ENCODE measurements around the gene CD27. TPM values are rescaled to one million over a fixed set of nuclear protein-coding genes. Genes with fewer than 3 reads are reported as not detected.
A peak's percentile ranks its signal among the peaks of the same experiment; 100 is the strongest.
"Not testable (repeated sequence)": the region's sequence is repeated elsewhere in the genome, so short reads cannot be mapped to it uniquely, and the experiment has no call there.

The CD27 gene
- total RNA-seq, 4 donors from 2014 or later: 0.16 to 0.89 TPM; not detected in 2

DNA sequence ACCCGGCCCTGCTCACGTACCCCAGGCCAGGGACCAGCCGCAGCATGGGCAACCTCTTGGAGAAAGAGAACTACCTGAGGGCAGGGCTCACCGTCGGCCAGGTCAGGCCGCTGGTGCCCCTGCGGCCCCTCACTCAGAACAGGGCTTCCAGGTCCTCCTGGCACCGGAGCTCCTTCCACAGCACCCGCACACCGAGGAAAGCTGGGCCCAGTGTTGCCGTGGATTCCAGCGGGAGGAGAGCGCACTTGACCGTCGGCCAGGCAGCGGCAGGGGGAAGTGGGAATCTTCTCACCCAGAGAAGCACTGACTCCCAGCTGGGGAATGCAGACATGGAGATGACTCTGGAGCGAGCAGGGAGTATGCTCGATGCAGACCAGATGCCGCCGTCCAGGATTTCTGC lies 33.7 kb downstream of the CD27 start:
- intact Hi-C loops (cut with DNase I; ENCODE audit: low total_unique reads): no loop called here
- 87 to 89% methylated on average over 18 to 20 of the region's 20 CpGs for WGBS, 2 donors
- TF ChIP-seq, protein P1, sequence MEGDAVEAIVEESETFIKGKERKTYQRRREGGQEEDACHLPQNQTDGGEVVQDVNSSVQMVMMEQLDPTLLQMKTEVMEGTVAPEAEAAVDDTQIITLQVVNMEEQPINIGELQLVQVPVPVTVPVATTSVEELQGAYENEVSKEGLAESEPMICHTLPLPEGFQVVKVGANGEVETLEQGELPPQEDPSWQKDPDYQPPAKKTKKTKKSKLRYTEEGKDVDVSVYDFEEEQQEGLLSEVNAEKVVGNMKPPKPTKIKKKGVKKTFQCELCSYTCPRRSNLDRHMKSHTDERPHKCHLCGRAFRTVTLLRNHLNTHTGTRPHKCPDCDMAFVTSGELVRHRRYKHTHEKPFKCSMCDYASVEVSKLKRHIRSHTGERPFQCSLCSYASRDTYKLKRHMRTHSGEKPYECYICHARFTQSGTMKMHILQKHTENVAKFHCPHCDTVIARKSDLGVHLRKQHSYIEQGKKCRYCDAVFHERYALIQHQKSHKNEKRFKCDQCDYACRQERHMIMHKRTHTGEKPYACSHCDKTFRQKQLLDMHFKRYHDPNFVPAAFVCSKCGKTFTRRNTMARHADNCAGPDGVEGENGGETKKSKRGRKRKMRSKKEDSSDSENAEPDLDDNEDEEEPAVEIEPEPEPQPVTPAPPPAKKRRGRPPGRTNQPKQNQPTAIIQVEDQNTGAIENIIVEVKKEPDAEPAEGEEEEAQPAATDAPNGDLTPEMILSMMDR (IDR thresholded peaks at IDR 0.05): no peak
- H3K4me3 ChIP-seq (ENCODE audit: low read depth, poor library complexity, severe bottlenecking): no peak overlapping the region
- peak in 1 of 2 donors; percentile 84 for DNase-seq (ENCODE audit: low spot score in 2 of 2)

DNA sequence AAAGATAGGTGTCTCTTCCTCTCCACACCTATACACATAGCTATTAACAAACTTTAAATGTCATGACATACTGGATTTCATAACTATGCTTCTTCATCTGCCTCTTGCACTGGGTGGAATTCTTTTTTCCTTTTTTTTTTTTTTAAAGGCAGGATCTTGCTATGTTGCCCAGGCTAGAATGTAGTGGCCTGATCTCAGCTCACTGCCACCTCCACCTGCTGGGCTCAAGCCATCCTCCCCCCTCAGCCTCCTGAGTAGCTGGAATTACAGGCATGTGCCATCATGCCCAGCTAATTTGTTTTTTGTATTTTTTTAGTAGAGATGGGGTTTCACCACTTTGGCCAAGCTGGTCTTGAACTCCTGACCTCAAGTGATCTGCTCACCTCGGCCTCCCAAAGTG lies 43.5 kb downstream of the CD27 start:
- H3K4me3 ChIP-seq (ENCODE audit: low read depth, poor library complexity, severe bottlenecking): no peak overlapping the region
- 66 to 77% methylated on average over 1 of the region's 1 CpG for WGBS, 2 donors
- DNase-seq (ENCODE audit: low spot score in 2 of 2): peak in 1 of 2 donors; percentile 57
- intact Hi-C loops (cut with DNase I; ENCODE audit: low total_unique reads): no loop called here
- no peak for TF ChIP-seq POLR2A (IDR thresholded peaks at IDR 0.05)
- TF ChIP-seq, protein P1 (IDR thresholded peaks at IDR 0.05): no peak

DNA sequence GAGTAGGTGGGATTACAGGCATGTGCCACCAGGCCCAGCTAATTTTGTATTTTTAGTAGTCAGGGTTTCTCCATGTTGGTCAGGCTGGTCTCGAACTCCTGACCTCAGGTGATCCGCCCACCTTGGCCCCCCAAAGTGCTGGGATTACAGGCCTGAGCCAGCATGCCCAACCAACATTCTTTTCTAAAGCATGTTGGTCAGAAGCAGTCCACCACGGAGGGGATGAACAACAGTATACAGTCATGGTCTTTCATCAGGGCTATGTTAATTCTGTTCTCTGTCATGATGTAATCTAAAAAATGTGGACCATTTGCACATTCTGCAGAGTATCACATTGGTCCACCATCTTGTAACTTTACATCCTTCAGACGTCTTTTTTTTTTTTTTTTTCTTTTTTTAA lies 44.7 kb downstream of the CD27 start:
- H3K4me3 ChIP-seq (ENCODE audit: low read depth, poor library complexity, severe bottlenecking): no peak overlapping the region
- WGBS, 2 donors: 60 to 67% methylated on average over 4 of the region's 4 CpGs
- DNase-seq (ENCODE audit: low spot score in 2 of 2): no peak
- TF ChIP-seq, protein P1 (IDR thresholded peaks at IDR 0.05): no peak
- no peak for TF ChIP-seq POLR2A (IDR thresholded peaks at IDR 0.05)
- intact Hi-C loops (cut with DNase I; ENCODE audit: low total_unique reads): no loop called here

DNA sequence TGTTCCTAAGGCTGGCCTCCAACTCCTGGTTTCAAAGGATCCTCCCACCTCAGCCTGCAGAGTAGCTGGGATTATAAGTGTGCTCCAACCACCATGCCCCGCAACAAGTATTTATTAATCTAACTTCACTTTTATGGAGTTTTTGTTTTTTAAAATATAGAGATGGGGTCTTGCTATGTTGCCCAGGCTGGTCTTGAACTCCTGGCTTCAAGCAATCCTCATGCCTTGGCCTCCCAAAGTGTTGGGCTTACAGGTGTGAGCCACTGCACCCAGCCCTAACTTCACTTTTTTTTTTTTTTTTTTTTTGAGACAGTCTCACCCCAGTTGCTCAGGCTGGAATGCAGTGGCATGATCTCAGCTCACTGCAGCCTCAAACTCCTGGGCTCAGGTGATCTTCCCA lies 45.9 kb downstream of the CD27 start:
- H3K4me3 ChIP-seq (ENCODE audit: low read depth, poor library complexity, severe bottlenecking); intact Hi-C loops (cut with DNase I; ENCODE audit: low total_unique reads); DNase-seq (ENCODE audit: low spot score in 2 of 2): not testable (repeated sequence)
- WGBS, 2 donors: 96 to 100% methylated on average over 1 of the region's 1 CpG

DNA sequence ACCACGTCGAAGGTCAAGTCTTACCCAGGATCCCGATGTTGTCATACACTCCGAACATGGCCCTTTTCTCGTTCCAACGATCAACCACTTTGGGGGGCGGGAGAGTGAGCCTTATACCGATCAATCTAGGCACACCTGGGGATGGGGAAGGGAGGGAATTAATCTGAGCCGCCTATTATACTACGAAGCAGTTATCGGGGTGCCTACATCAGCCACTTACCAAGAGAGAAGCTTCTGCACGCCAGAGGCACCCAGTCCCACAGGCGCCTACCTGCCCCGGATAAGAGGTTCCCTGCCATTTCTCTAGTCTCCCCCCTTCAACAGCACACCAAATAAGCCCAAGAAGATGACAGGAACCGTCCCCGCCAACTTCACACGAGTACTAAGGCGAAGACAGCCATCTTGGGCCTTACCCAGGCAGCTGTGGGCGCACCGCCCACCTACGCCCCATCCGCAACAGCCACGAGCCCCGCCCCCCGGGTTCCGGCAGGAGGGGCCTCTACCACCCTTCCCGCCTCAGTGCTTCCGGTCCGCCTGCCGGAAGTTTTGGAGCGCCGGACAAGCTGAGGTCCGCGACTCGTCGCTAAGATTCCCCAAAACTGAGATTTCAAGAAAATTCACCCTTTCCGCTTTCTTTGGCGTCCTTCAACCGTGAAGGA lies 48.2 kb downstream of the CD27 start, which contains the start of gene MRPL51:
Gene MRPL51, minus strand, starts transcription at position 425 of the 659 bp plus-strand sequence. Its CDS starts 126 bp downstream, at position 299.
- TF ChIP-seq POLR2A (IDR thresholded peaks at IDR 0.05): peak in 1 of 2 donors; percentile 59
- TF ChIP-seq, protein P1 (IDR thresholded peaks at IDR 0.05): no peak
- H3K4me3 ChIP-seq (ENCODE audit: low read depth, poor library complexity, severe bottlenecking): peak within 1 kb of the TSS; percentile 67
- DNase-seq (ENCODE audit: low spot score in 2 of 2): peak; percentile 96 to 99
- intact Hi-C loops (cut with DNase I; ENCODE audit: low total_unique reads): no loop called here
- 1% methylated on average over 39 of the region's 39 CpGs for WGBS, 2 donors

DNA sequence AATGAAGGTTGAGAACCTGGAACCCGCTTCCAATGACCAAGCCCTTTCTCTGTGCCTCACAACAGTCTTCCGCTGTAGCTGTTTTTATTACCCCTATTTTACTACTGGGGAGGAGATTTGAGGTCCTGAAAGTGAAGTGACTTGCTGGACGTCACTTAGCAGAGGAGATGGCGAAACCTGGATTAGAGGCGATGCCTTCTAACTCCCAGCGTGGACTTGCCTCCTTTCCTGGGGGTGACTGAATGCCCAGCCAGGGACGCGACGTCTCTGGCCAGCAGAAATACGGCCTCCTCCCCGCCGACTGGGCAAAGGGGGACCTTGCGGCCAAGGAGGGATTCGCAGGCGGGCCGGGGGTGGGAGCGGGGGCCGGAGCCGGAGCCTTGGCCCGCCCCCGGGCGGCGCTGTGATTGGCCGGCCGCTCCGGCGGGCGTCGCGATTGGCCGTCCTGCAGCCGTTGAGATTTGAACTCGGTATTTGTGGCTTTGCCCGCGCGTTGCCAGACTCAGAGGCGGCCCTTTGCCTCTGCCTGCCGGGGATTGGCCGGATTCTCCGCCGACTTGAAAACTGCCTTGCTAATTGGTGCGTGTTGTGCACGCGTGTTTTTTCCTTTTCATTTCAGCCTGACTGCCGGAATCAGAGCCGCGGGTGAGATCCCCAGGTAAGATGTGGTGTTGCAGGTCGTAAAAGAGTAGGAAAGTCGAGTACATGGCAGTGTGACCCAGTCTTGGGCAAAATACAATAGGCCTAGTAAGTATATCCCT lies 48.9 kb downstream of the CD27 start, which contains the start of gene NCAPD2:
Gene NCAPD2, plus strand, starts transcription at position 606 of the 761 bp plus-strand sequence. CDS start 997 bp downstream, outside the sequence.
- H3K4me3 ChIP-seq (ENCODE audit: low read depth, poor library complexity, severe bottlenecking): peak within 1 kb of the TSS; percentile 67
- TF ChIP-seq, protein P1 (IDR thresholded peaks at IDR 0.05): no peak
- TF ChIP-seq POLR2A (IDR thresholded peaks at IDR 0.05): no peak
- DNase-seq (ENCODE audit: low spot score in 2 of 2): peak; percentile 95 to 98
- intact Hi-C loops (cut with DNase I; ENCODE audit: low total_unique reads): no loop called here
- 1% methylated on average over 48 to 49 of the region's 49 CpGs for WGBS, 2 donors

Data from lower leg skin (tissue), 4 donors.